NCI-H2107 treated with DMSO at 0.1 percent for 48 hours (cell line): ENCODE data around the gene TRIOBP.
"Not testable (repeated sequence)": the region's sequence is repeated elsewhere in the genome, so short reads cannot be mapped to it uniquely, and the experiment has no call there.

Source experiments
- DNase-seq: peaks from one replicate; lab custom pipeline; 2025; ENCODE audit not compliant: unreplicated experiment; lab: John Stamatoyannopoulos, UW

TRIOBP gene

GRCh38 chr22:37686002-37686982 is 10.6 kb upstream of the TRIOBP start, which contains the start of gene NOL12:
NOL12 (plus strand) TSS chr22:37686343; CDS start chr22:37686393, 50 bp downstream.
- peak; percentile 27 for DNase-seq

- no peak for DNase-seq
Measured at GRCh38 chr22:37690407-37690806, 6.4 kb upstream of the TRIOBP start.

- no peak for DNase-seq
Measured at GRCh38 chr22:37690901-37691504, 5.8 kb upstream of the TRIOBP start.

GRCh38 chr22:37692627-37693285 is 4.1 kb upstream of the TRIOBP start:
- DNase-seq: no peak

- DNase-seq: not testable (repeated sequence)
Measured at GRCh38 chr22:37694131-37694530, 2.7 kb upstream of the TRIOBP start.

- DNase-seq: not testable (repeated sequence)
Measured at GRCh38 chr22:37696260-37696656, 590 bp upstream of the TRIOBP start.

- DNase-seq: no peak
Measured at GRCh38 chr22:37697538-37697835, 639 bp downstream of the TRIOBP start.

GRCh38 chr22:37701141-37701786 is 4.4 kb downstream of the TRIOBP start:
- no peak for DNase-seq

- DNase-seq: no peak
Measured at GRCh38 chr22:37703906-37704305, 7.1 kb downstream of the TRIOBP start.

- DNase-seq: no peak
Measured at GRCh38 chr22:37704645-37705044, 7.8 kb downstream of the TRIOBP start.

GRCh38 chr22:37705205-37705604 is 8.4 kb downstream of the TRIOBP start:
- no peak for DNase-seq

GRCh38 chr22:37708580-37709444 is 12.0 kb downstream of the TRIOBP start:
- DNase-seq: peak; percentile 69

GRCh38 chr22:37709445-37709765 is 12.6 kb downstream of the TRIOBP start:
- DNase-seq: peak; percentile 69

GRCh38 chr22:37710675-37711074 is 13.8 kb downstream of the TRIOBP start:
- no peak for DNase-seq

- no peak for DNase-seq
Measured at GRCh38 chr22:37711490-37711889, 14.6 kb downstream of the TRIOBP start.

- no peak for DNase-seq
Measured at GRCh38 chr22:37713761-37714160, 16.9 kb downstream of the TRIOBP start.

GRCh38 chr22:37714634-37715033 is 17.8 kb downstream of the TRIOBP start:
- DNase-seq: no peak

- DNase-seq: no peak
Measured at GRCh38 chr22:37715760-37716159, 18.9 kb downstream of the TRIOBP start.

GRCh38 chr22:37716708-37717107 is 19.9 kb downstream of the TRIOBP start:
- no peak for DNase-seq

GRCh38 chr22:37717235-37717634 is 20.4 kb downstream of the TRIOBP start:
- not testable (repeated sequence) for DNase-seq
